ENCODE data around the gene KRT33B.
A peak's percentile ranks its signal among the peaks of the same experiment; 100 is the strongest.
"Not testable (repeated sequence)": the region's sequence is repeated elsewhere in the genome, so short reads cannot be mapped to it uniquely, and the experiment has no call there.

Gene KRT33B

GRCh38 chr17:41369713-41370112 is at the start of gene KRT33B:
Gene KRT33B (minus strand): TSS chr17:41369813. CDS start chr17:41369750, 63 bp downstream.
- DNase-seq: no peak

GRCh38 chr17:41418116-41418860 is 48.7 kb upstream of the KRT33B start:
- no peak for DNase-seq

- no peak for DNase-seq
These were observed 48.0 kb upstream of the KRT33B start for GRCh38 chr17:41417576-41418015.

- DNase-seq: no peak
These were observed 47.5 kb upstream of the KRT33B start for GRCh38 chr17:41417127-41417526.

GRCh38 chr17:41416479-41416878 is 46.9 kb upstream of the KRT33B start:
- no peak for DNase-seq

GRCh38 chr17:41415833-41416335 is 46.3 kb upstream of the KRT33B start:
- DNase-seq: no peak

GRCh38 chr17:41415411-41415810 is 45.8 kb upstream of the KRT33B start:
- no peak for DNase-seq

GRCh38 chr17:41413982-41414381 is 44.4 kb upstream of the KRT33B start:
- DNase-seq: no peak

- DNase-seq: no peak
These were observed 43.8 kb upstream of the KRT33B start for GRCh38 chr17:41413353-41413957.

- DNase-seq: no peak
These were observed 41.6 kb upstream of the KRT33B start for GRCh38 chr17:41411072-41411840.

- DNase-seq: no peak
These were observed 37.6 kb upstream of the KRT33B start for GRCh38 chr17:41407226-41407625.

GRCh38 chr17:41406205-41406604 is 36.6 kb upstream of the KRT33B start:
- DNase-seq: no peak

- peak; percentile 10 for DNase-seq
These were observed 34.5 kb upstream of the KRT33B start for GRCh38 chr17:41404024-41404671.

GRCh38 chr17:41403404-41404023 is 33.9 kb upstream of the KRT33B start:
- DNase-seq: no peak

- no peak for DNase-seq
These were observed 32.5 kb upstream of the KRT33B start for GRCh38 chr17:41402161-41402560.

- DNase-seq: no peak
These were observed 27.5 kb upstream of the KRT33B start, which contains the start of gene KRT31 for GRCh38 chr17:41396996-41397660. Gene KRT31 (minus strand): TSS chr17:41397608. CDS start chr17:41397539, 69 bp downstream.

- DNase-seq: no peak
These were observed 26.7 kb upstream of the KRT33B start for GRCh38 chr17:41396340-41396739.

GRCh38 chr17:41395611-41396010 is 26.0 kb upstream of the KRT33B start:
- no peak for DNase-seq

- not testable (repeated sequence) for DNase-seq
These were observed 25.4 kb upstream of the KRT33B start for GRCh38 chr17:41395044-41395443.

- DNase-seq: no peak
These were observed 24.8 kb upstream of the KRT33B start for GRCh38 chr17:41394254-41394996.

- DNase-seq: no peak
These were observed 24.2 kb upstream of the KRT33B start for GRCh38 chr17:41393826-41394225.
